B cell (primary cell): ENCODE results near the gene SLC24A4. TPM values are rescaled to one million over a fixed set of nuclear protein-coding genes. Genes with fewer than 3 reads are reported as not detected.

Experiments
- ATAC-seq: fragments of 200-7000 bp; cut with Tn5 transposase; one replicate; pipeline ENCODE4 v1.10.0; 2021; ENCODE audit warnings: low read depth, mild to moderate bottlenecking, moderate number of reproducible peaks, moderate library complexity
- CTCF ChIA-PET: fragments of 350-600 bp; sonication (Branson Sonifier 250); formaldehyde crosslinking; loops from one replicate; lab custom pipeline; 2021; ENCODE audit warnings: antibody characterized with exemption, inconsistent platforms; lab: Charles Lee
- POLR2A ChIA-PET: fragments of 350-600 bp; sonication (Branson Sonifier 250); formaldehyde crosslinking; loops from one replicate; lab custom pipeline; 2021; ENCODE audit warnings: antibody characterized with exemption; lab: Charles Lee
- DNase-seq: peaks from one replicate; pipeline ENCODE4 v3.0.0; 2013
- H2AFZ ChIP-seq: 2 replicates; pipeline ENCODE4 v1.6.1; 2012; ENCODE audit warnings: mild to moderate bottlenecking, low read depth, low read length; ENCODE audit not compliant: insufficient read depth, poor library complexity, severe bottlenecking
- H3K27ac ChIP-seq, 2 donors: 1 replicate in 1 of 2; 2 replicates in 1 of 2; pipeline ENCODE4 v1.5.1; 2012 to 2013; ENCODE audit warnings: low read length in 2 of 2, mild to moderate bottlenecking in 2 of 2, moderate library complexity in 1 of 2
- H3K27me3 ChIP-seq, 4 experiments: fragments of 200-600 bp in 1 of 4; sonication (generic) in 1 of 4; replicated peaks in 1 of 4; 1 replicate in 2 of 4; 2 replicates in 2 of 4; pipeline versions ENCODE4 v1.6.1 to v1.7.0; 2013 to 2016; ENCODE audit warnings: low read length in 3 of 4, mild to moderate bottlenecking in 2 of 4, mixed read lengths in 1 of 4, moderate library complexity in 1 of 4; ENCODE audit not compliant: insufficient read depth in 4 of 4, control insufficient read depth in 3 of 4; ENCODE audit errors: control extremely low read depth in 1 of 4
- H3K36me3 ChIP-seq, 2 experiments: replicated peaks in 1 of 2; 1 replicate in 1 of 2; 2 replicates in 1 of 2; pipeline versions ENCODE4 v1.6.1 to v1.7.1; 2013; ENCODE audit warnings: low read length in 1 of 2; ENCODE audit not compliant: insufficient read depth in 2 of 2, control insufficient read depth in 1 of 2; ENCODE audit errors: control extremely low read depth in 1 of 2, extremely low read depth in 1 of 2
- H3K4me1 ChIP-seq, 2 donors: fragments of 200-600 bp in 1 of 2; sonication (generic) in 1 of 2; 1 replicate in 1 of 2; 2 replicates in 1 of 2; pipeline versions ENCODE4 v1.5.1 to v1.6.1; 2013 to 2017; ENCODE audit warnings: low read length in 2 of 2; ENCODE audit not compliant: control insufficient read depth in 2 of 2, insufficient read depth in 2 of 2
- H3K4me2 ChIP-seq: replicated peaks from 2 replicates; pipeline ENCODE3; 2012; ENCODE audit warnings: mild to moderate bottlenecking, low read depth, low read length; ENCODE audit not compliant: poor library complexity, severe bottlenecking
- H3K4me3 ChIP-seq, 5 experiments: fragments of 200-600 bp in 1 of 5; sonication (generic) in 1 of 5; 1 replicate in 3 of 5; 2 replicates in 2 of 5; pipeline versions ENCODE4 v1.5.1 to v1.7.0; 2011 to 2016; ENCODE audit warnings: low read length in 4 of 5, mild to moderate bottlenecking in 4 of 5, low read depth in 2 of 5, control low read depth in 1 of 5, moderate library complexity in 1 of 5; ENCODE audit not compliant: insufficient read depth in 1 of 5; ENCODE audit errors: control extremely low read depth in 1 of 5, extremely low read depth in 1 of 5
- H3K79me2 ChIP-seq: fragments of 200-600 bp; sonication (generic); one replicate; pipeline ENCODE4 v1.6.0; 2016; ENCODE audit warnings: low read length; ENCODE audit not compliant: control insufficient read depth, insufficient read depth
- H3K9ac ChIP-seq: fragments of 200-600 bp; sonication (generic); 2 replicates; pipeline ENCODE4 v1.6.1; 2017; ENCODE audit warnings: mild to moderate bottlenecking, low read length, moderate library complexity
- H3K9me3 ChIP-seq, 3 donors: one replicate each; pipeline versions ENCODE4 v1.6.1 to v1.7.1; 2013; ENCODE audit warnings: low read length in 2 of 3; ENCODE audit not compliant: control insufficient read depth in 2 of 3, insufficient read depth in 1 of 3; ENCODE audit errors: control extremely low read depth in 1 of 3
- H4K20me1 ChIP-seq: 2 replicates; pipeline ENCODE4 v1.6.0; 2012; ENCODE audit warnings: mild to moderate bottlenecking, low read length; ENCODE audit not compliant: insufficient read depth, control insufficient read depth, poor library complexity, severe bottlenecking
- H3K27ac Mint-ChIP-seq: one replicate; pipeline ENCODE4 v1.8.0; 2021; ENCODE audit warnings: mixed read lengths
- H3K27me3 Mint-ChIP-seq: one replicate; pipeline ENCODE4 v1.8.0; 2021; ENCODE audit warnings: mixed read lengths
- H3K4me1 Mint-ChIP-seq: one replicate; pipeline ENCODE4 v1.8.0; 2021; ENCODE audit warnings: mixed read lengths
- H3K4me3 Mint-ChIP-seq: one replicate; pipeline ENCODE4 v1.8.0; 2021; ENCODE audit warnings: mixed read lengths
- H3K9me3 Mint-ChIP-seq: one replicate; pipeline ENCODE4 v1.8.0; 2022; ENCODE audit warnings: mixed read lengths; ENCODE audit not compliant: insufficient read depth
- CTCF ChIP-seq: fragments of 200-600 bp; IDR thresholded peaks from one replicate; pipeline ENCODE4 v1.8.0; 2022; ENCODE audit warnings: antibody characterized with exemption, mild to moderate bottlenecking
- EZH2 ChIP-seq: IDR thresholded peaks from 2 replicates; pipeline ENCODE4 v1.6.1; 2012; ENCODE audit warnings: borderline replicate concordance, low read depth, mild to moderate bottlenecking, moderate library complexity, low read length; ENCODE audit not compliant: insufficient read depth, poor library complexity, severe bottlenecking
- WGBS: methylation state at CpG from one replicate; pipeline ENCODE4 v1.1.5; 2013; ENCODE audit warnings: missing lambda C conversion rate; ENCODE audit not compliant: insufficient coverage; 5-methylcytosine and 5-hydroxymethylcytosine counted together
- intact Hi-C: fragments of 100-400 bp; cut with micrococcal nuclease; formaldehyde crosslinking; loops from one replicate; pipeline ENCODE4 v1.10.0; 2022
- polyA plus RNA-seq: library from polyadenylated mRNA; depleted of rRNA; stranded (reverse); fragments of >200 nt; gene quantifications from 2 replicates; pipeline ENCODE4 v1.2.3, GENCODE V29; 2012
- total RNA-seq, 2 donors: library from RNA; stranded (reverse); fragments of 120-200 nt in 1 of 2; gene quantifications; 1 replicate in 1 of 2; 2 replicates in 1 of 2; pipeline versions ENCODE4 v1.2.3 to v1.2.4, GENCODE V29; 2013 to 2022

Gene SLC24A4
- total and polyA plus RNA-seq, 2 donors (not counting 1 experiment from before 2014, with no cell fraction given) = 0.19 TPM; not detected in 1

GRCh38 chr14:92505826-92506225 is 182.9 kb downstream of the SLC24A4 start:
- H3K4me1 Mint-ChIP-seq = peaks cover 60% of the 10 kb centered on the region
- no peaks in the 10 kb centered on the region for H3K27me3 ChIP-seq
- intact Hi-C loops = loop anchor here (2.0 kb wide), 2 partner anchors 45 to 175 kb away; no protein-coding TSS in a partner anchor
- peak overlapping the region; percentile 76 for H3K27ac Mint-ChIP-seq
- 78% methylated on average over 5 of the region's 5 CpGs for WGBS
- H3K36me3 ChIP-seq = no peaks in the 10 kb centered on the region
- H3K4me3 ChIP-seq = no peak overlapping the region
- no peak overlapping the region for H2AFZ ChIP-seq
- no peaks in the 10 kb centered on the region for H3K9me3 Mint-ChIP-seq
- H3K27ac ChIP-seq = no peak overlapping the region
- peak overlapping the region; percentile 66 for H3K4me3 Mint-ChIP-seq
- POLR2A ChIA-PET = no interaction called here
- TF ChIP-seq CTCF (no peak), EZH2 (no peak)
- no peaks in the 10 kb centered on the region for H4K20me1 ChIP-seq
- no peak overlapping the region for H3K9ac ChIP-seq
- CTCF ChIA-PET = no interaction called here
- H3K9me3 ChIP-seq = peaks cover 0 to 5% (median 0%) of the 10 kb centered on the region in 3 donors
- ATAC-seq = no peak
- H3K27me3 Mint-ChIP-seq = no peaks in the 10 kb centered on the region
- H3K4me1 ChIP-seq = peaks cover 37 to 54% of the 10 kb centered on the region in 2 donors
- peaks cover 2% of the 10 kb centered on the region for H3K79me2 ChIP-seq
- H3K4me2 ChIP-seq = peak overlapping the region; percentile 77
- no peak for DNase-seq

GRCh38 chr14:92506231-92506630 is 183.3 kb downstream of the SLC24A4 start:
- Mint-ChIP-seq H3K27ac (peak overlapping the region; percentile 76), H3K4me3 (peak overlapping the region; percentile 66)
- WGBS = 86% methylated on average over 3 of the region's 3 CpGs

More at GRCh38 chr14:92506231-92506630, 183.3 kb downstream of the SLC24A4 start:
- Histone ChIP-seq H3K4me2 (peak overlapping the region; percentile 77), H3K27me3 (no peaks in the 10 kb centered on the region), H3K9me3 (peaks cover 0 to 5% (median 0%) of the 10 kb centered on the region in 3 donors), H3K9ac (peak overlapping the region; percentile 19), H2AFZ (no peak overlapping the region), H3K79me2 (peaks cover 6% of the 10 kb centered on the region), H3K4me3 (no peak overlapping the region), H3K36me3 (no peaks in the 10 kb centered on the region), H3K27ac (peak overlapping the region in 1 of 2 donors; percentile 14), H3K4me1 (peaks cover 37 to 54% of the 10 kb centered on the region in 2 donors), H4K20me1 (no peaks in the 10 kb centered on the region)
- no peaks in the 10 kb centered on the region for H3K9me3 Mint-ChIP-seq
- ATAC-seq (no peak), DNase-seq (no peak)
- TF ChIP-seq CTCF = no peak
- TF ChIP-seq EZH2 = no peak
- peaks cover 60% of the 10 kb centered on the region for H3K4me1 Mint-ChIP-seq
- ChIA-PET POLR2A (no interaction called here), CTCF (no interaction called here)
- intact Hi-C loops = loop anchor here (2.0 kb wide), 2 partner anchors 45 to 175 kb away; no protein-coding TSS in a partner anchor
- no peaks in the 10 kb centered on the region for H3K27me3 Mint-ChIP-seq
